Type B pancreatic cell (in vitro differentiated cells): ENCODE data around the gene KLHDC7A. TPM values are rescaled to one million over a fixed set of nuclear protein-coding genes. Genes with fewer than 3 reads are reported as not detected.
"Not testable (repeated sequence)": the region's sequence is repeated elsewhere in the genome, so short reads cannot be mapped to it uniquely, and the experiment has no call there.

Experiments used
- DNase-seq: peaks from one replicate; pipeline ENCODE4 v3.0.0; 2021; ENCODE audit warnings: mixed read lengths; ENCODE audit not compliant: unreplicated experiment; ENCODE audit errors: extremely low spot score
- H3K27ac Mint-ChIP-seq: 2 replicates; pipeline ENCODE4 v1.8.0; 2021; ENCODE audit warnings: mild to moderate bottlenecking, mixed read lengths
- H3K27me3 Mint-ChIP-seq: 2 replicates; pipeline ENCODE4 v1.8.0; 2021; ENCODE audit warnings: mixed read lengths
- H3K36me3 Mint-ChIP-seq: 2 replicates; pipeline ENCODE4 v1.8.0; 2021; ENCODE audit warnings: mixed read lengths
- H3K4me1 Mint-ChIP-seq: one replicate; pipeline ENCODE4 v1.8.0; 2021; ENCODE audit warnings: mixed read lengths; ENCODE audit not compliant: unreplicated experiment
- H3K4me3 Mint-ChIP-seq: 2 replicates; pipeline ENCODE4 v1.8.0; 2021; ENCODE audit warnings: mild to moderate bottlenecking, mixed read lengths
- H3K9me3 Mint-ChIP-seq: 2 replicates; pipeline ENCODE4 v1.8.0; 2021; ENCODE audit warnings: mixed read lengths
- CTCF ChIP-seq: fragments of 200-600 bp; sonication (generic); conservative IDR thresholded peaks from 2 replicates; pipeline ENCODE4 v1.5.0; 2021; ENCODE audit warnings: antibody characterized with exemption, mild to moderate bottlenecking
- total RNA-seq: library from RNA; stranded (reverse); gene quantifications from 2 replicates; pipeline ENCODE4 v1.2.1, GENCODE V29; 2021; ENCODE audit warnings: low replicate concordance

The KLHDC7A gene
- total RNA-seq, 1 donor from 2014 or later = 0.94 TPM

- Mint-ChIP-seq H3K4me3 (no peak overlapping the region), H3K9me3 (no peaks in the 10 kb centered on the region), H3K36me3 (no peaks in the 10 kb centered on the region), H3K27ac (no peak overlapping the region), H3K4me1 (peaks cover 13% of the 10 kb centered on the region), H3K27me3 (peaks cover 34% of the 10 kb centered on the region)
- TF ChIP-seq CTCF = no peak
- no peak for DNase-seq
These were observed 19.1 kb upstream of the KLHDC7A start for GRCh38 chr1:18461656-18462055.

GRCh38 chr1:18462517-18462916, 18.2 kb upstream of the KLHDC7A start:
- not testable (repeated sequence) for H3K36me3 Mint-ChIP-seq, H3K27ac Mint-ChIP-seq, H3K9me3 Mint-ChIP-seq, H3K4me3 Mint-ChIP-seq, DNase-seq
- Mint-ChIP-seq H3K4me1 (peaks cover 13% of the 10 kb centered on the region), H3K27me3 (peaks cover 33% of the 10 kb centered on the region)

- Mint-ChIP-seq H3K36me3 (no peaks in the 10 kb centered on the region), H3K27me3 (peaks cover 28% of the 10 kb centered on the region), H3K4me3 (no peak overlapping the region), H3K27ac (no peak overlapping the region), H3K4me1 (peaks cover 13% of the 10 kb centered on the region), H3K9me3 (no peaks in the 10 kb centered on the region)
- no peak for DNase-seq
- no peak for TF ChIP-seq CTCF
These were observed 17.7 kb upstream of the KLHDC7A start for GRCh38 chr1:18463063-18463462.

GRCh38 chr1:18463984-18464664, 16.6 kb upstream of the KLHDC7A start:
- H3K36me3 Mint-ChIP-seq = no peaks in the 10 kb centered on the region
- DNase-seq = no peak
- no peak overlapping the region for H3K4me3 Mint-ChIP-seq
- H3K27me3 Mint-ChIP-seq = peaks cover 17% of the 10 kb centered on the region
- H3K9me3 Mint-ChIP-seq = no peaks in the 10 kb centered on the region
- H3K27ac Mint-ChIP-seq = peak overlapping the region; percentile 37
- no peak for TF ChIP-seq CTCF
- peaks cover 12% of the 10 kb centered on the region for H3K4me1 Mint-ChIP-seq

- Mint-ChIP-seq H3K4me1 (peaks cover 7% of the 10 kb centered on the region), H3K27me3 (peaks cover 12% of the 10 kb centered on the region), H3K36me3 (no peaks in the 10 kb centered on the region), H3K9me3 (no peaks in the 10 kb centered on the region), H3K27ac (peak overlapping the region; percentile 37), H3K4me3 (no peak overlapping the region)
- DNase-seq = no peak
- no peak for TF ChIP-seq CTCF
These were observed 16.1 kb upstream of the KLHDC7A start for GRCh38 chr1:18464665-18465050.

GRCh38 chr1:18466676-18467075, 14.1 kb upstream of the KLHDC7A start:
- H3K36me3 Mint-ChIP-seq = no peaks in the 10 kb centered on the region
- no peak overlapping the region for H3K4me3 Mint-ChIP-seq
- no peak for TF ChIP-seq CTCF
- no peak for DNase-seq
- H3K27ac Mint-ChIP-seq = no peak overlapping the region
- peaks cover 4% of the 10 kb centered on the region for H3K4me1 Mint-ChIP-seq
- no peaks in the 10 kb centered on the region for H3K9me3 Mint-ChIP-seq
- H3K27me3 Mint-ChIP-seq = peaks cover 5% of the 10 kb centered on the region
